GM23338 (cell line): ENCODE data around the gene GLB1L3. TPM values are rescaled to one million over a fixed set of nuclear protein-coding genes. Genes with fewer than 3 reads are reported as not detected.

Source experiments
- ATAC-seq: fragments of 200-7000 bp; cut with Tn5 transposase; 3 replicates; pipeline ENCODE4 v1.9.1; 2020
- DNase-seq: peaks from one replicate; pipeline ENCODE4 v3.0.0-alpha.2; 2015; ENCODE audit warnings: low spot score
- H2AFZ ChIP-seq: fragments of 200-600 bp; sonication (generic); 2 replicates; pipeline ENCODE4 v1.8.0; 2016; ENCODE audit warnings: antibody characterized with exemption, mild to moderate bottlenecking, moderate library complexity
- H3F3A ChIP-seq: fragments of 200-600 bp; sonication (generic); replicated peaks from 2 replicates; pipeline ENCODE4 v1.8.0; 2017; ENCODE audit warnings: antibody characterized with exemption, mixed run types, low read depth
- H3K27ac ChIP-seq: fragments of 200-600 bp; sonication (generic); 2 replicates; pipeline ENCODE4 v1.6.1; 2016; ENCODE audit warnings: low read depth
- H3K27me3 ChIP-seq: fragments of 200-600 bp; sonication (generic); 2 replicates; pipeline ENCODE4 v1.8.0; 2016; ENCODE audit warnings: mild to moderate bottlenecking, mixed run types, moderate library complexity; ENCODE audit not compliant: insufficient read depth
- H3K36me3 ChIP-seq: fragments of 200-600 bp; sonication (generic); 2 replicates; pipeline ENCODE4 v1.8.0; 2016; ENCODE audit warnings: mild to moderate bottlenecking; ENCODE audit not compliant: insufficient read depth
- H3K4me1 ChIP-seq: fragments of 200-600 bp; sonication (generic); 2 replicates; pipeline ENCODE4 v1.8.0; 2016; ENCODE audit warnings: mild to moderate bottlenecking, moderate library complexity; ENCODE audit not compliant: insufficient read depth
- H3K4me2 ChIP-seq: fragments of 200-600 bp; sonication (generic); 2 replicates; pipeline ENCODE4 v1.7.1; 2017; ENCODE audit warnings: mixed run types
- H3K4me3 ChIP-seq: fragments of 200-600 bp; sonication (generic); 2 replicates; pipeline ENCODE4 v1.6.1; 2016; ENCODE audit warnings: mixed run types
- H3K79me2 ChIP-seq: fragments of 200-600 bp; sonication (generic); replicated peaks from 2 replicates; pipeline ENCODE4 v1.8.0; 2017; ENCODE audit warnings: mild to moderate bottlenecking; ENCODE audit not compliant: insufficient read depth
- H3K9me2 ChIP-seq: fragments of 200-600 bp; sonication (generic); 2 replicates; pipeline ENCODE4 v1.8.0; 2017; ENCODE audit not compliant: insufficient read depth
- H4K20me1 ChIP-seq: fragments of 200-600 bp; sonication (generic); replicated peaks from 2 replicates; pipeline ENCODE4 v1.8.0; 2017; ENCODE audit warnings: mild to moderate bottlenecking; ENCODE audit not compliant: insufficient read depth
- H3K27ac Mint-ChIP-seq: 2 replicates; pipeline ENCODE4 v1.8.0; 2020; ENCODE audit warnings: inconsistent platforms, mild to moderate bottlenecking, moderate library complexity, mixed read lengths
- H3K27me3 Mint-ChIP-seq: 3 replicates; pipeline ENCODE4 v1.8.0; 2022; ENCODE audit warnings: low read depth, mild to moderate bottlenecking, moderate library complexity, mixed read lengths, inconsistent platforms; ENCODE audit not compliant: insufficient read depth, poor library complexity
- H3K36me3 Mint-ChIP-seq: 3 replicates; pipeline ENCODE4 v1.8.0; 2021; ENCODE audit warnings: low read depth, mild to moderate bottlenecking, inconsistent platforms, moderate library complexity, mixed read lengths
- H3K4me1 Mint-ChIP-seq: 3 replicates; pipeline ENCODE4 v1.8.0; 2020; ENCODE audit warnings: mild to moderate bottlenecking, inconsistent platforms, mixed read lengths
- H3K4me3 Mint-ChIP-seq: 3 replicates; pipeline ENCODE4 v1.8.0; 2021; ENCODE audit warnings: moderate library complexity, mild to moderate bottlenecking, inconsistent platforms, mixed read lengths
- H3K9me3 Mint-ChIP-seq: 3 replicates; pipeline ENCODE4 v1.8.0; 2020; ENCODE audit warnings: moderate library complexity, mild to moderate bottlenecking, inconsistent platforms, mixed read lengths
- CREB1 ChIP-seq: fragments of 250-450 bp; sonication (Bioruptor Pico); IDR thresholded peaks from 2 replicates; pipeline ENCODE4 v1.5.0; 2020; ENCODE audit warnings: low read depth, mild to moderate bottlenecking, moderate library complexity
- CTCF ChIP-seq, 2 experiments: fragments of 200-600 bp in 1 of 2; sonication (generic) in 1 of 2; conservative IDR thresholded peaks; 2 replicates each; pipeline versions ENCODE4 v1.5.1 to v1.6.1; 2016 to 2017; ENCODE audit warnings: antibody characterized with exemption in 2 of 2, low read depth in 2 of 2, mild to moderate bottlenecking in 2 of 2, moderate library complexity in 1 of 2
- EZH2 ChIP-seq: fragments of 200-600 bp; sonication (generic); IDR thresholded peaks from one replicate; pipeline ENCODE4 v1.8.0; 2017; ENCODE audit warnings: antibody characterized with exemption, mild to moderate bottlenecking, low read depth; ENCODE audit not compliant: unreplicated experiment
- EZH2phosphoT487 ChIP-seq: fragments of 200-600 bp; sonication (generic); IDR thresholded peaks from one replicate; pipeline ENCODE4 v1.8.1; 2018; ENCODE audit warnings: antibody characterized with exemption; ENCODE audit not compliant: unreplicated experiment
- JUNB ChIP-seq: IDR thresholded peaks from one replicate; pipeline ENCODE4 v1.6.1; 2016; ENCODE audit warnings: antibody characterized with exemption; ENCODE audit not compliant: unreplicated experiment
- POLR2AphosphoS5 ChIP-seq: IDR thresholded peaks from 2 replicates; pipeline ENCODE4 v1.6.1; 2016; ENCODE audit warnings: antibody characterized with exemption, low read depth
- STAT1 ChIP-seq: IDR thresholded peaks from one replicate; pipeline ENCODE4 v1.6.1; 2016; ENCODE audit warnings: antibody characterized with exemption; ENCODE audit not compliant: unreplicated experiment
- ZNF114 ChIP-seq: fragments of 250-450 bp; sonication (Bioruptor Pico); IDR thresholded peaks from 2 replicates; pipeline ENCODE4 v1.5.0; 2020; ENCODE audit warnings: mild to moderate bottlenecking, moderate library complexity
- ZNF331 ChIP-seq: fragments of 250-450 bp; sonication (Bioruptor Pico); IDR thresholded peaks from 2 replicates; pipeline ENCODE4 v1.5.0; 2020; ENCODE audit warnings: low read depth, mild to moderate bottlenecking, moderate library complexity
- polyA plus RNA-seq: library from polyadenylated mRNA; unstranded; fragments of >200 nt; fragmentation: Nextera tagmentation; extraction: Ambion mirVana; gene quantifications from 2 replicates; pipeline ENCODE4 v1.2.1, GENCODE V29; 2016
- total RNA-seq: library from RNA; depleted of rRNA; stranded (reverse); fragments of >200 nt; shearing (Covaris generic); gene quantifications from 2 replicates; pipeline ENCODE4 v1.2.3, GENCODE V29; 2014
- TF ChIP-seq, protein P1 (sequence below): IDR thresholded peaks from one replicate; pipeline ENCODE4 v1.6.1; 2018; ENCODE audit warnings: antibody characterized with exemption; ENCODE audit not compliant: unreplicated experiment

Gene GLB1L3
- total and polyA plus RNA-seq, 2 experiments from 2014 or later: 28.8 to 33.1 TPM

GRCh38 chr11:134333312-134333711, 57.1 kb downstream of the GLB1L3 start (continued):
- TF ChIP-seq, protein P1, sequence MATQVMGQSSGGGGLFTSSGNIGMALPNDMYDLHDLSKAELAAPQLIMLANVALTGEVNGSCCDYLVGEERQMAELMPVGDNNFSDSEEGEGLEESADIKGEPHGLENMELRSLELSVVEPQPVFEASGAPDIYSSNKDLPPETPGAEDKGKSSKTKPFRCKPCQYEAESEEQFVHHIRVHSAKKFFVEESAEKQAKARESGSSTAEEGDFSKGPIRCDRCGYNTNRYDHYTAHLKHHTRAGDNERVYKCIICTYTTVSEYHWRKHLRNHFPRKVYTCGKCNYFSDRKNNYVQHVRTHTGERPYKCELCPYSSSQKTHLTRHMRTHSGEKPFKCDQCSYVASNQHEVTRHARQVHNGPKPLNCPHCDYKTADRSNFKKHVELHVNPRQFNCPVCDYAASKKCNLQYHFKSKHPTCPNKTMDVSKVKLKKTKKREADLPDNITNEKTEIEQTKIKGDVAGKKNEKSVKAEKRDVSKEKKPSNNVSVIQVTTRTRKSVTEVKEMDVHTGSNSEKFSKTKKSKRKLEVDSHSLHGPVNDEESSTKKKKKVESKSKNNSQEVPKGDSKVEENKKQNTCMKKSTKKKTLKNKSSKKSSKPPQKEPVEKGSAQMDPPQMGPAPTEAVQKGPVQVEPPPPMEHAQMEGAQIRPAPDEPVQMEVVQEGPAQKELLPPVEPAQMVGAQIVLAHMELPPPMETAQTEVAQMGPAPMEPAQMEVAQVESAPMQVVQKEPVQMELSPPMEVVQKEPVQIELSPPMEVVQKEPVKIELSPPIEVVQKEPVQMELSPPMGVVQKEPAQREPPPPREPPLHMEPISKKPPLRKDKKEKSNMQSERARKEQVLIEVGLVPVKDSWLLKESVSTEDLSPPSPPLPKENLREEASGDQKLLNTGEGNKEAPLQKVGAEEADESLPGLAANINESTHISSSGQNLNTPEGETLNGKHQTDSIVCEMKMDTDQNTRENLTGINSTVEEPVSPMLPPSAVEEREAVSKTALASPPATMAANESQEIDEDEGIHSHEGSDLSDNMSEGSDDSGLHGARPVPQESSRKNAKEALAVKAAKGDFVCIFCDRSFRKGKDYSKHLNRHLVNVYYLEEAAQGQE: no peak
- TF ChIP-seq JUNB (no peak), CREB1 (CRISPR knock-in tag) (no peak), ZNF114 (CRISPR knock-in tag) (no peak), CTCF (conservative IDR thresholded peaks at IDR 0.05; ENCODE audit: low read depth in 2 of 2) (no peak), POLR2AphosphoS5 (no peak), EZH2phosphoT487 (no peak), EZH2 (no peak), STAT1 (no peak)

GRCh38 chr11:134333946-134334345, 57.8 kb downstream of the GLB1L3 start:
- H3K4me3 Mint-ChIP-seq: no peak overlapping the region
- H3K9me2 ChIP-seq: no peaks in the 10 kb centered on the region
- no peaks in the 10 kb centered on the region; the same call in 2 of the 3 replicates for H3K9me3 Mint-ChIP-seq
- no peak overlapping the region for H3K4me3 ChIP-seq
- H3K36me3 ChIP-seq: no peaks in the 10 kb centered on the region
- no peak overlapping the region for H3K27ac Mint-ChIP-seq
- peaks cover 5% of the 10 kb centered on the region; the same call in 1 of the 2 replicates for H4K20me1 ChIP-seq
- H3K79me2 ChIP-seq: no peaks in the 10 kb centered on the region
- no peak for DNase-seq
- H3K4me1 Mint-ChIP-seq: peaks cover 30% of the 10 kb centered on the region
- no peaks in the 10 kb centered on the region; the same call in 1 of the 2 replicates for H3F3A ChIP-seq
- H3K27me3 Mint-ChIP-seq: peaks cover 23% of the 10 kb centered on the region
- H3K27ac ChIP-seq: no peak overlapping the region
- H2AFZ ChIP-seq: no peak overlapping the region
- no peak for TF ChIP-seq ZNF331 (CRISPR knock-in tag)
- peaks cover 28% of the 10 kb centered on the region for H3K27me3 ChIP-seq
- no peak for ATAC-seq
- H3K36me3 Mint-ChIP-seq: no peaks in the 10 kb centered on the region; the same call in 2 of the 3 replicates
- H3K4me2 ChIP-seq: no peak overlapping the region
- peaks cover 17% of the 10 kb centered on the region; the same call in 1 of the 2 replicates for H3K4me1 ChIP-seq
